Activated CD8-positive, alpha-beta T cell treated with anti-CD3 and anti-CD28 coated beads, Interleukin-2, amount 10 ng/mL, durations not matched to agents 7 days and 5 days (primary cell): ENCODE results near the gene TAAR2. TPM values are rescaled to one million over a fixed set of nuclear protein-coding genes. Genes with fewer than 3 reads are reported as not detected.
A peak's percentile ranks its signal among the peaks of the same experiment; 100 is the strongest.
"Not testable (repeated sequence)": the region's sequence is repeated elsewhere in the genome, so short reads cannot be mapped to it uniquely, and the experiment has no call there.

ENCODE experiments used
- ATAC-seq: fragments of 150-1000 bp; cut with Tn5 transposase; one replicate; pipeline ENCODE4 v1.10.0; 2021; ENCODE audit warnings: moderate library complexity
- CTCF ChIA-PET: fragments of 350-600 bp; sonication (Branson Sonifier 250); formaldehyde crosslinking; loops from one replicate; lab custom pipeline; 2021; ENCODE audit warnings: antibody characterized with exemption; lab: Charles Lee
- POLR2A ChIA-PET: fragments of 350-600 bp; sonication (Branson Sonifier 250); formaldehyde crosslinking; loops from one replicate; lab custom pipeline; 2021; ENCODE audit warnings: antibody characterized with exemption; lab: Charles Lee
- DNase-seq: peaks from one replicate; pipeline ENCODE4 v3.0.0-alpha.2; 2020
- H3K27ac Mint-ChIP-seq: one replicate; pipeline ENCODE4 v1.8.0; 2021; ENCODE audit warnings: mild to moderate bottlenecking, mixed read lengths
- H3K27me3 Mint-ChIP-seq: one replicate; pipeline ENCODE4 v1.8.0; 2021; ENCODE audit warnings: low read depth, mixed read lengths
- H3K36me3 Mint-ChIP-seq: one replicate; pipeline ENCODE4 v1.8.0; 2021; ENCODE audit warnings: low read depth, mixed read lengths
- H3K4me1 Mint-ChIP-seq: one replicate; pipeline ENCODE4 v1.8.0; 2021; ENCODE audit warnings: low read depth, mixed read lengths
- H3K4me3 Mint-ChIP-seq: one replicate; pipeline ENCODE4 v1.8.0; 2021; ENCODE audit warnings: mild to moderate bottlenecking, mixed read lengths
- H3K9me3 Mint-ChIP-seq: one replicate; pipeline ENCODE4 v1.8.0; 2022; ENCODE audit warnings: mixed read lengths; ENCODE audit not compliant: insufficient read depth
- total RNA-seq, 2 experiments: library from RNA; stranded (reverse); gene quantifications; one replicate each; pipeline ENCODE4 v1.2.3, GENCODE V29; 2021

TAAR2 gene
- total RNA-seq, 2 experiments from 2014 or later = not detected

DNA sequence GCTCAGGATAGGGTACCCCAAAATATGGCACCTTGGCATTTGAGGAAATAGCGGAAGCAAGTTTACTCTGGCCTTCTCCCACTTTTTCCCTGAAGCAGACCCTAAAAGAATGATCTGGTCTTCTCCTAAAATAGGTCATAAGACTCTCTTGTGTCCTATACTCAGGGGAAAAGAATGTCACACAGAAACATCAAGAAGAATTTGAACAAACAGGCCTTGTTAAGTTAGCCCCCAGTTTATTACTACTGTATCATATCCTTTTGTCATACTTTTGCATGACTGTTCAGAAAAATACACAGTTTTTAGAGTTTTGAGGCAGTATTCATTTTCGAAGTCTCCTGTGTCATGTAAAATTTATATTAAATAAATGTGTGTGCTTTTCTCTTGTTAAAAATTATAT lies 12.5 kb downstream of the TAAR2 start:
- CTCF ChIA-PET = no interaction called here
- Mint-ChIP-seq H3K4me3 (no peak overlapping the region), H3K27me3 (peaks cover 8% of the 10 kb centered on the region), H3K4me1 (no peaks in the 10 kb centered on the region), H3K36me3 (no peaks in the 10 kb centered on the region), H3K9me3 (no peaks in the 10 kb centered on the region), H3K27ac (no peak overlapping the region)
- DNase-seq = no peak
- POLR2A ChIA-PET = no interaction called here
- ATAC-seq = no peak

DNA sequence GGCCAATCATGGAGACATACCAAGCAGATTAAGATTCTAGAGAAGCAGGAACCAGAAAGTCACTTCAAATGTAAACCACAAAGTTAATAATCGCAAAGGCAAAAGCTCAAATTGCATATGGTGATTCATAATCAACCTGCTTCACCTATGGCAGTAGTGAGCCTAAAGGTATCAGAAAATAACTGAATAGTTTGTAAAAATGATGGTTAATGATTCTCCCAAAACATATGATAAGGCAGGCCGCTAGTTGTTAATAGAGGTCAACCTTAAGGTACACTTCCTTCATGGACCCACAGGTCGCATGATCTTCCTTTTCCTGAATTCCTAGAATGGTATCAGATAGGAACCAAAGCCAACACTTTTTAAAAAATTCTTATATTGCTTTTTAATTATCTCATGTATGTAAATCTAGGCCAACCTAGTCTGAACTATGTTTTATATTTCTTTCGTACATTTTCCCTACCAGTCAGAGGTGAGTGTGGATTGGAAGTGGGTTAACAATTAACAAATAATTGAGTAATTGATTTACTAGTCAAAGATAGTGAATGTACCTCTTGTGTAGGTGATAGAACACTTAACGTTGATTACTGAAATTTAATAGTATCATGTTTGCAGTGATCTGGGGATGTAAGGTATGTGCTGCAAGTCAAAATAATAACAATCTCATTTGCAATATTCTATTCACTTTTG lies 16.4 kb downstream of the TAAR2 start:
- CTCF ChIA-PET = no interaction called here

GRCh38 chr6:132604635-132605152 lies 19.4 kb downstream of the TAAR2 start:
- H3K27me3 Mint-ChIP-seq = peaks cover 11% of the 10 kb centered on the region
- no peak overlapping the region for H3K4me3 Mint-ChIP-seq
- H3K36me3 Mint-ChIP-seq = no peaks in the 10 kb centered on the region
- ChIA-PET CTCF (no interaction called here), POLR2A (no interaction called here)
- no peak overlapping the region for H3K27ac Mint-ChIP-seq
- no peak for DNase-seq
- H3K4me1 Mint-ChIP-seq = no peaks in the 10 kb centered on the region
- H3K9me3 Mint-ChIP-seq = no peaks in the 10 kb centered on the region
- ATAC-seq = no peak

More for the DNA sequence above, 16.4 kb downstream of the TAAR2 start:
- H3K36me3 Mint-ChIP-seq = no peaks in the 10 kb centered on the region
- POLR2A ChIA-PET = interaction anchor here (0.6 kb wide), 1 partner anchor 95 kb away, joined by 3 read pairs; the partner anchor contains the start of gene STX7
- DNase-seq (no peak), ATAC-seq (no peak)
- peaks cover 6% of the 10 kb centered on the region for H3K27me3 Mint-ChIP-seq
- no peaks in the 10 kb centered on the region for H3K9me3 Mint-ChIP-seq
- no peak overlapping the region for H3K27ac Mint-ChIP-seq
- no peaks in the 10 kb centered on the region for H3K4me1 Mint-ChIP-seq
- H3K4me3 Mint-ChIP-seq = no peak overlapping the region

GRCh38 chr6:132600900-132601299 lies 23.2 kb downstream of the TAAR2 start:
- H3K36me3 Mint-ChIP-seq, CTCF ChIA-PET, H3K4me3 Mint-ChIP-seq, H3K4me1 Mint-ChIP-seq, DNase-seq, ATAC-seq, H3K27ac Mint-ChIP-seq, POLR2A ChIA-PET, H3K9me3 Mint-ChIP-seq: not testable (repeated sequence)
- peaks cover 18% of the 10 kb centered on the region for H3K27me3 Mint-ChIP-seq

GRCh38 chr6:132598473-132598872 lies 25.6 kb downstream of the TAAR2 start:
- CTCF ChIA-PET = interaction anchor here (1.1 kb wide), 1 partner anchor 319 kb away, joined by 4 read pairs; no protein-coding TSS in a partner anchor
- H3K27ac Mint-ChIP-seq = no peak overlapping the region
- H3K4me1 Mint-ChIP-seq = no peaks in the 10 kb centered on the region
- H3K9me3 Mint-ChIP-seq = no peaks in the 10 kb centered on the region
- no peak overlapping the region for H3K4me3 Mint-ChIP-seq
- H3K36me3 Mint-ChIP-seq = no peaks in the 10 kb centered on the region
- POLR2A ChIA-PET = no interaction called here
- DNase-seq = no peak
- peak; percentile 53 for ATAC-seq
- H3K27me3 Mint-ChIP-seq = peaks cover 25% of the 10 kb centered on the region

DNA sequence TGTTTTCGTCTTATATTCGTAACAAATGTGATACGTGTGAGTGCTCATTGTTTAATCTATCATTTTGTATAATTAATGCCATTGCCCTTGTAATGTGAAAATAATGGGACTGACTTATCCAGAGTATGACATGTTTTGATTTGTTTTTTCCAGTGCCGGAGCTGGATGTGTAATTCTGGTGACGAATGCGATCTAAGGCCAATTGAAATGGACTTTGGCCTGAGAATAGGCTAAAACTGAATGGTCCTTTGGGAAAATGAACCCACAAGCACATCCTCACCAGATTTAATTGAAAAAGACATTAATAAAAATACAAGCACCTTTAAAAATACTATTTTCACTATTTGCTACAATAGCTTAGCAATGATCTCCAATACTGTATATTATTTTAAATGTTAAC lies 27.9 kb downstream of the TAAR2 start:
- no peaks in the 10 kb centered on the region for H3K9me3 Mint-ChIP-seq
- no peaks in the 10 kb centered on the region for H3K4me1 Mint-ChIP-seq
- H3K4me3 Mint-ChIP-seq = no peak overlapping the region
- ChIA-PET POLR2A (no interaction called here), CTCF (interaction anchor here (1.6 kb wide), 1 partner anchor 317 kb away, joined by 3 read pairs; no protein-coding TSS in a partner anchor)
- no peak overlapping the region for H3K27ac Mint-ChIP-seq
- H3K36me3 Mint-ChIP-seq = no peaks in the 10 kb centered on the region
- ATAC-seq (no peak), DNase-seq (no peak)
- H3K27me3 Mint-ChIP-seq = peaks cover 25% of the 10 kb centered on the region

GRCh38 chr6:132592855-132593254 lies 31.2 kb downstream of the TAAR2 start:
- no peak overlapping the region for H3K4me3 Mint-ChIP-seq

GRCh38 chr6:132590362-132590761 lies 33.7 kb downstream of the TAAR2 start:
- Mint-ChIP-seq H3K27me3 (peaks cover 15% of the 10 kb centered on the region), H3K36me3 (no peaks in the 10 kb centered on the region), H3K9me3 (no peaks in the 10 kb centered on the region), H3K27ac (no peak overlapping the region), H3K4me3 (no peak overlapping the region), H3K4me1 (no peaks in the 10 kb centered on the region)
- no peak for DNase-seq
- ChIA-PET CTCF (no interaction called here), POLR2A (no interaction called here)
- ATAC-seq = no peak

More at GRCh38 chr6:132592855-132593254, 31.2 kb downstream of the TAAR2 start:
- CTCF ChIA-PET = no interaction called here
- Mint-ChIP-seq H3K4me1 (no peaks in the 10 kb centered on the region), H3K27me3 (peaks cover 18% of the 10 kb centered on the region), H3K27ac (no peak overlapping the region), H3K9me3 (no peaks in the 10 kb centered on the region), H3K36me3 (no peaks in the 10 kb centered on the region)
- ATAC-seq (no peak), DNase-seq (no peak)
- POLR2A ChIA-PET = no interaction called here

GRCh38 chr6:132589454-132589853 lies 34.6 kb downstream of the TAAR2 start, which contains the start of gene TAAR5:
TSS of gene TAAR5 (minus strand) at chr6:132589741. CDS start at chr6:132589686, 55 bp downstream.
- DNase-seq (no peak), ATAC-seq (no peak)
- Mint-ChIP-seq H3K4me1 (no peaks in the 10 kb centered on the region), H3K36me3 (no peaks in the 10 kb centered on the region), H3K27ac (no peak within 1 kb of the TSS), H3K9me3 (no peaks in the 10 kb centered on the region), H3K4me3 (no peak within 1 kb of the TSS), H3K27me3 (peaks cover 9% of the 10 kb centered on the region)
- CTCF ChIA-PET = no interaction called here
- POLR2A ChIA-PET = no interaction called here

DNA sequence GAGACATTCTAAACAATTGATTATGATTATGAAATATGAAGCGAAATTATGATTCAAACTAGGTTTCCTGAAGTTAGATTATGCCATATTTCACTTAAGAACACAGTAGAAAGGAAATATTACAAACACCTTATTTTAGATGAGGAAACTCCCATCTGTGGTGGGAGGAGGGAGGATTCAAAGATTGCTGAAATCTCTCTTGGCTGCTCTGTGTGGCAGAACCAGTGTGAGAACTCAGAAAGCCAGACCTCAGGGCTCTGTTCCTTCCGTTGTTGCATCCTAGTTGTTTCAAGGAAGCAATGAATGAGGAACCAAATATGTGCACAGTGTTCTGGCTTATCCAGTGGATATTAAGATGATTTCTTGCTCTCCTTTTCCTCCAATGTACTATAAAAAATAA lies 36.7 kb downstream of the TAAR2 start:
- ChIA-PET CTCF (no interaction called here), POLR2A (no interaction called here)
- Mint-ChIP-seq H3K9me3 (no peaks in the 10 kb centered on the region), H3K27ac (no peak overlapping the region), H3K27me3 (peaks cover 10% of the 10 kb centered on the region), H3K4me1 (no peaks in the 10 kb centered on the region), H3K4me3 (no peak overlapping the region), H3K36me3 (no peaks in the 10 kb centered on the region)
- DNase-seq (no peak), ATAC-seq (no peak)

DNA sequence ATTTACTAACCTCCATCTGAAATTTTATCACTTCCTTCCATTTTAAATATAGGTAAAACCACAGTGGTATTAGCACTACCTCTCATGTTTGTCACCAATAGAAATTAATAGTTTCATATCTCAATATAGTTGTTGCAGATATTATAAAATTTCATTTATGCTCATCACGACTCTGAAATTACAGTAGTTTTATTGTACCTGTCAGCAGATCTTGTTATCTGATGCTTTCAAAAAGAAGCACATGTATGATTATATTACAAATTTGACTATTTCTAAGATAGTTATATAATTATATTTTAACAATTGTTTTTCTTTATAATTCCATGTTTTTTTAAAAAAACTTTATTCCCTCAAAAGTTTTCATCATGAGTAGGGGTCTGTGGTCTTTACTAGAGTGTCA lies 39.4 kb downstream of the TAAR2 start:
- no peaks in the 10 kb centered on the region for H3K4me1 Mint-ChIP-seq
- H3K4me3 Mint-ChIP-seq = no peak overlapping the region
- DNase-seq (no peak), ATAC-seq (no peak)
- no peaks in the 10 kb centered on the region for H3K36me3 Mint-ChIP-seq
- ChIA-PET CTCF (no interaction called here), POLR2A (no interaction called here)
- peaks cover 8% of the 10 kb centered on the region for H3K27me3 Mint-ChIP-seq
- no peak overlapping the region for H3K27ac Mint-ChIP-seq
- no peaks in the 10 kb centered on the region for H3K9me3 Mint-ChIP-seq

GRCh38 chr6:132571774-132572173 lies 52.3 kb downstream of the TAAR2 start:
- H3K27ac Mint-ChIP-seq = no peak overlapping the region
- POLR2A ChIA-PET = no interaction called here
- no peak for DNase-seq
- no peak overlapping the region for H3K4me3 Mint-ChIP-seq
- CTCF ChIA-PET = no interaction called here
- ATAC-seq = no peak
- no peaks in the 10 kb centered on the region for H3K9me3 Mint-ChIP-seq
- no peaks in the 10 kb centered on the region for H3K36me3 Mint-ChIP-seq
- peaks cover 12% of the 10 kb centered on the region for H3K27me3 Mint-ChIP-seq
- H3K4me1 Mint-ChIP-seq = no peaks in the 10 kb centered on the region
